CD4-positive, alpha-beta T cell treated with Interleukin-10 for 1 hour (primary cell): Measurements from ENCODE around the gene ZNF415.
A peak's percentile ranks its signal among the peaks of the same experiment; 100 is the strongest.
"Not testable (repeated sequence)": the region's sequence is repeated elsewhere in the genome, so short reads cannot be mapped to it uniquely, and the experiment has no call there.

Experiments
- DNase-seq: peaks from one replicate; pipeline ENCODE4 v3.0.0-alpha.2; 2020

Gene ZNF415

GRCh38 chr19:53132141-53132991 is at the start of gene ZNF415:
TSS of gene ZNF415 (minus strand) at chr19:53132910. CDS start at chr19:53122676, 10,234 bp downstream.
- peak; percentile 63 for DNase-seq

- DNase-seq = no peak
Observed at GRCh38 chr19:53182202-53182601, 49.5 kb upstream of the ZNF415 start.

- DNase-seq = no peak
Observed at GRCh38 chr19:53177986-53178385, 45.3 kb upstream of the ZNF415 start.

- no peak for DNase-seq
Observed at GRCh38 chr19:53172889-53173288, 40.2 kb upstream of the ZNF415 start.

- DNase-seq = no peak
Observed at GRCh38 chr19:53165691-53166091, 33.0 kb upstream of the ZNF415 start.

- no peak for DNase-seq
Observed at GRCh38 chr19:53161123-53161522, 28.4 kb upstream of the ZNF415 start.

- no peak for DNase-seq
Observed at GRCh38 chr19:53160350-53160749, 27.6 kb upstream of the ZNF415 start.

GRCh38 chr19:53158119-53158656 is 25.5 kb upstream of the ZNF415 start:
- DNase-seq = peak; percentile 38

- no peak for DNase-seq
Observed at GRCh38 chr19:53157626-53158025, 24.9 kb upstream of the ZNF415 start.

GRCh38 chr19:53156850-53157249 is 24.1 kb upstream of the ZNF415 start:
- DNase-seq = no peak

GRCh38 chr19:53147645-53148044 is 14.9 kb upstream of the ZNF415 start:
- DNase-seq = no peak

- DNase-seq = no peak
Observed at GRCh38 chr19:53140351-53140750, 7.6 kb upstream of the ZNF415 start.

GRCh38 chr19:53136432-53136831 is 3.7 kb upstream of the ZNF415 start:
- no peak for DNase-seq

- DNase-seq = no peak
Observed at GRCh38 chr19:53131727-53132126, 983 bp downstream of the ZNF415 start.

GRCh38 chr19:53131085-53131590 is 1.6 kb downstream of the ZNF415 start:
- no peak for DNase-seq

GRCh38 chr19:53130506-53130905 is 2.2 kb downstream of the ZNF415 start:
- DNase-seq = no peak

- DNase-seq = not testable (repeated sequence)
Observed at GRCh38 chr19:53126733-53127526, 5.8 kb downstream of the ZNF415 start.

GRCh38 chr19:53123400-53123799 is 9.3 kb downstream of the ZNF415 start:
- no peak for DNase-seq

GRCh38 chr19:53112286-53112685 is 20.4 kb downstream of the ZNF415 start:
- no peak for DNase-seq

- no peak for DNase-seq
Observed at GRCh38 chr19:53109527-53109926, 23.2 kb downstream of the ZNF415 start.

GRCh38 chr19:53103234-53104203 is 29.2 kb downstream of the ZNF415 start, which contains the start of gene ZNF160:
TSS of gene ZNF160 (minus strand) at chr19:53103422. CDS start at chr19:53086276, 17,146 bp downstream.
- DNase-seq = peak; percentile 99

GRCh38 chr19:53102756-53103233 is 29.9 kb downstream of the ZNF415 start:
- DNase-seq = peak; percentile 48
